Endothelial cell of umbilical vein (primary cell): ENCODE measurements around the gene ATP9B.

ENCODE experiments used
- CTCF ChIP-seq, 2 donors: IDR thresholded peaks; 1 replicate in 1 of 2; 2 replicates in 1 of 2; pipeline ENCODE4 v1.5.1; 2011; ENCODE audit warnings: low read length in 2 of 2, mild to moderate bottlenecking in 2 of 2, moderate library complexity in 2 of 2, control low read depth in 1 of 2, inconsistent platforms in 1 of 2, low read depth in 1 of 2; ENCODE audit not compliant: insufficient read depth in 1 of 2; ENCODE audit errors: extremely low read depth in 1 of 2
- EZH2 ChIP-seq: IDR thresholded peaks from 2 replicates; pipeline ENCODE4 v1.6.1; 2012; ENCODE audit warnings: borderline replicate concordance, low read depth, mild to moderate bottlenecking, moderate library complexity, low read length, inconsistent platforms; ENCODE audit not compliant: severe bottlenecking
- FOS ChIP-seq: IDR thresholded peaks from 2 replicates; pipeline ENCODE4 v1.6.1; 2011; ENCODE audit warnings: mild to moderate bottlenecking, low read length, moderate library complexity, borderline replicate concordance; ENCODE audit not compliant: insufficient read depth
- GATA2 ChIP-seq: IDR thresholded peaks from 2 replicates; pipeline ENCODE4 v1.7.0; 2011; ENCODE audit warnings: low read depth, mild to moderate bottlenecking, moderate library complexity, mixed read lengths, low read length; ENCODE audit not compliant: insufficient read length, insufficient read depth
- JUN ChIP-seq: IDR thresholded peaks from 2 replicates; pipeline ENCODE4 v1.6.1; 2011; ENCODE audit warnings: borderline replicate concordance, low read depth; ENCODE audit not compliant: insufficient read length, insufficient read depth
- MAX ChIP-seq: IDR thresholded peaks from 2 replicates; pipeline ENCODE4 v1.6.1; 2011; ENCODE audit not compliant: insufficient read depth, insufficient read length
- MYC ChIP-seq: IDR thresholded peaks from one replicate; pipeline ENCODE4 v1.6.1; 2011; ENCODE audit warnings: mild to moderate bottlenecking, low read depth, low read length
- POLR2A ChIP-seq: IDR thresholded peaks from 2 replicates; pipeline ENCODE4 v1.6.1; 2012; ENCODE audit warnings: low read depth, mild to moderate bottlenecking, control low read depth, low read length
- POLR2AphosphoS5 ChIP-seq: IDR thresholded peaks from 2 replicates; pipeline ENCODE4 v1.6.1; 2012; ENCODE audit warnings: low read depth, mild to moderate bottlenecking, control low read depth, low read length, moderate library complexity; ENCODE audit not compliant: insufficient read depth

- TF ChIP-seq CTCF (IDR thresholded peaks at IDR 0.05; ENCODE audit: extremely low read depth in 1 of 2, insufficient read depth in 1 of 2, low read depth in 1 of 2, low read length in 2 of 2), result no peak
- TF ChIP-seq POLR2A, result no peak
- no peak for TF ChIP-seq EZH2
- TF ChIP-seq POLR2AphosphoS5, result no peak
- no peak for TF ChIP-seq MYC
- no peak for TF ChIP-seq MAX
- no peak for TF ChIP-seq JUN
- TF ChIP-seq GATA2, result no peak
- TF ChIP-seq FOS, result no peak
Measured at GRCh38 chr18:79423211-79424007, 354.2 kb downstream of the ATP9B start.
